Epithelial cell of proximal tubule (primary cell): Measurements from ENCODE around the gene ANXA3. TPM values are rescaled to one million over a fixed set of nuclear protein-coding genes. Genes with fewer than 3 reads are reported as not detected.

Source experiments
- DNase-seq: peaks from one replicate; pipeline ENCODE4 v3.0.0-alpha.2; 2011; ENCODE audit warnings: low read depth
- H3K4me3 ChIP-seq: 2 replicates; pipeline ENCODE4 v1.5.1; 2011; ENCODE audit warnings: low read depth, mild to moderate bottlenecking, low read length
- CTCF ChIP-seq: conservative IDR thresholded peaks from 2 replicates; pipeline ENCODE4 v1.5.1; 2012; ENCODE audit warnings: low read depth, mild to moderate bottlenecking, low read length
- total RNA-seq: library from RNA; depleted of rRNA; stranded (reverse); fragments of >200 nt; gene quantifications from 2 replicates; pipeline ENCODE4 v1.2.3, GENCODE V29; 2015

The ANXA3 gene
- total RNA-seq, 1 donor from 2014 or later, result 354 TPM

- H3K4me3 ChIP-seq, result no peak overlapping the region
- no peak for DNase-seq
- no peak for TF ChIP-seq CTCF
Measured at GRCh38 chr4:78602334-78602733, 50.8 kb downstream of the ANXA3 start.

- no peak overlapping the region for H3K4me3 ChIP-seq
- TF ChIP-seq CTCF, result no peak
- no peak for DNase-seq
Measured at GRCh38 chr4:78603384-78603783, 51.8 kb downstream of the ANXA3 start.

- no peak for DNase-seq
- no peak for TF ChIP-seq CTCF
- H3K4me3 ChIP-seq, result no peak overlapping the region
Measured at GRCh38 chr4:78604988-78605387, 53.4 kb downstream of the ANXA3 start.

GRCh38 chr4:78606035-78606434 is 54.5 kb downstream of the ANXA3 start:
- TF ChIP-seq CTCF, result no peak
- no peak overlapping the region for H3K4me3 ChIP-seq
- no peak for DNase-seq

GRCh38 chr4:78606530-78607095 is 55.0 kb downstream of the ANXA3 start:
- DNase-seq, result no peak
- no peak for TF ChIP-seq CTCF

GRCh38 chr4:78608684-78609083 is 57.1 kb downstream of the ANXA3 start:
- DNase-seq, result no peak
- TF ChIP-seq CTCF, result no peak
- no peak overlapping the region for H3K4me3 ChIP-seq

More at GRCh38 chr4:78606530-78607095, 55.0 kb downstream of the ANXA3 start:
- H3K4me3 ChIP-seq, result no peak overlapping the region

GRCh38 chr4:78609580-78609979 is 58.0 kb downstream of the ANXA3 start:
- H3K4me3 ChIP-seq, result no peak overlapping the region
- TF ChIP-seq CTCF, result no peak
- no peak for DNase-seq
